Vagina (tissue), 2 donors: ENCODE results near the gene TTLL11. TPM values are rescaled to one million over a fixed set of nuclear protein-coding genes. Genes with fewer than 3 reads are reported as not detected.
A peak's percentile ranks its signal among the peaks of the same experiment; 100 is the strongest.

Experiments
- DNase-seq, 2 donors: peaks; one replicate each; pipeline ENCODE4 v3.0.0-alpha.2; 2017; ENCODE audit errors: extremely low spot score in 2 of 2
- H3K27ac ChIP-seq: fragments of 200-600 bp; sonication (generic); one replicate; pipeline ENCODE4 v1.5.1; 2019
- H3K27me3 ChIP-seq: fragments of 200-600 bp; sonication (generic); one replicate; pipeline ENCODE4 v1.5.1; 2019
- H3K36me3 ChIP-seq, 2 donors: fragments of 200-600 bp; sonication (generic); one replicate each; pipeline ENCODE4 v1.5.1; 2017 to 2019
- H3K4me1 ChIP-seq: fragments of 200-600 bp; sonication (generic); one replicate; pipeline ENCODE4 v1.5.1; 2019
- H3K4me3 ChIP-seq, 2 donors: fragments of 200-600 bp; sonication (generic); 1 replicate in 1 of 2; 2 replicates in 1 of 2; pipeline ENCODE4 v1.5.1; 2016 to 2019
- H3K9me3 ChIP-seq: fragments of 200-600 bp; sonication (generic); one replicate; pipeline ENCODE4 v1.5.1; 2019
- POLR2A ChIP-seq, 2 donors: fragments of 450-650 bp; IDR thresholded peaks; one replicate each; pipeline ENCODE4 v1.6.1; 2017; ENCODE audit warnings: antibody characterized with exemption in 2 of 2, mild to moderate bottlenecking in 2 of 2, moderate library complexity in 2 of 2
- POLR2AphosphoS5 ChIP-seq, 2 donors: sonication (generic); formaldehyde crosslinking; IDR thresholded peaks; one replicate each; pipeline ENCODE4 v1.9.0; 2017; ENCODE audit warnings: antibody characterized with exemption in 2 of 2, mild to moderate bottlenecking in 2 of 2, low read depth in 1 of 2; ENCODE audit not compliant: insufficient read depth in 1 of 2
- intact Hi-C: fragments of 100-400 bp; cut with DNase I; formaldehyde crosslinking; loops from one replicate; pipeline ENCODE4 v1.15.1; 2023
- total RNA-seq: library from RNA; depleted of rRNA; stranded (reverse); fragments of >200 nt; gene quantifications from one replicate; pipeline ENCODE4 v1.2.3, GENCODE V29; 2016
- TF ChIP-seq, protein P1 (sequence below), 3 experiments: fragments of 450-650 bp in 2 of 3; fragments of 200-600 bp in 1 of 3; sonication (generic) in 1 of 3; IDR thresholded peaks; one replicate each; pipeline ENCODE4 v1.5.1; 2017 to 2019; ENCODE audit warnings: antibody characterized with exemption in 3 of 3, mild to moderate bottlenecking in 2 of 3, moderate library complexity in 2 of 3

Gene TTLL11
- total RNA-seq, 1 donor from 2014 or later, result 11.0 TPM

DNA sequence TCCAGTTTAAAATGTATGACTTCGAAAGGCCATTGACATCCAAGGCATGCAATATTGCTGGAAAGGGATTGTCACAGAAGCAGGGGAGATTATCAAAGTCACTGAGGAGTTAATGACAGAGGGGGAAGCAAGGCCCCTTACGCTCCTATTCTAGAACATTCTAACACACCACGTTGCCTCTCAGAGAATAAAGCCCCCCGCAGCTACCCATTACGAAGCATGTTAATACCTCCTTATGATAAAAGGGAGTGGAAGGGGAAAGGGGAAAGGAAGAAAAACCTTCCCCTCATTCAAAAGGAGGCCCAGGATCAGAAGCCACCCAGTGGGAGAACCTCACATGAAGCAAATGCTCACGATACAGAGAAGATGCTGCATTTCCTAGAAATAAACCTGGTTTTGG, 228.0 kb downstream of the TTLL11 start:
- no peaks in the 10 kb centered on the region for H3K27me3 ChIP-seq
- TF ChIP-seq, protein P1, sequence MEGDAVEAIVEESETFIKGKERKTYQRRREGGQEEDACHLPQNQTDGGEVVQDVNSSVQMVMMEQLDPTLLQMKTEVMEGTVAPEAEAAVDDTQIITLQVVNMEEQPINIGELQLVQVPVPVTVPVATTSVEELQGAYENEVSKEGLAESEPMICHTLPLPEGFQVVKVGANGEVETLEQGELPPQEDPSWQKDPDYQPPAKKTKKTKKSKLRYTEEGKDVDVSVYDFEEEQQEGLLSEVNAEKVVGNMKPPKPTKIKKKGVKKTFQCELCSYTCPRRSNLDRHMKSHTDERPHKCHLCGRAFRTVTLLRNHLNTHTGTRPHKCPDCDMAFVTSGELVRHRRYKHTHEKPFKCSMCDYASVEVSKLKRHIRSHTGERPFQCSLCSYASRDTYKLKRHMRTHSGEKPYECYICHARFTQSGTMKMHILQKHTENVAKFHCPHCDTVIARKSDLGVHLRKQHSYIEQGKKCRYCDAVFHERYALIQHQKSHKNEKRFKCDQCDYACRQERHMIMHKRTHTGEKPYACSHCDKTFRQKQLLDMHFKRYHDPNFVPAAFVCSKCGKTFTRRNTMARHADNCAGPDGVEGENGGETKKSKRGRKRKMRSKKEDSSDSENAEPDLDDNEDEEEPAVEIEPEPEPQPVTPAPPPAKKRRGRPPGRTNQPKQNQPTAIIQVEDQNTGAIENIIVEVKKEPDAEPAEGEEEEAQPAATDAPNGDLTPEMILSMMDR (IDR thresholded peaks at IDR 0.05), result no peak
- TF ChIP-seq POLR2AphosphoS5 (IDR thresholded peaks at IDR 0.05; ENCODE audit: insufficient read depth in 1 of 2, low read depth in 1 of 2), result no peak
- no peak for TF ChIP-seq POLR2A (IDR thresholded peaks at IDR 0.05)
- H3K4me3 ChIP-seq, result no peak overlapping the region
- no peaks in the 10 kb centered on the region for H3K36me3 ChIP-seq
- peaks cover 13% of the 10 kb centered on the region for H3K4me1 ChIP-seq
- H3K27ac ChIP-seq, result no peak overlapping the region
- DNase-seq, result peak; percentile 3 to 25
- intact Hi-C loops, result no loop called here
- H3K9me3 ChIP-seq, result no peaks in the 10 kb centered on the region

DNA sequence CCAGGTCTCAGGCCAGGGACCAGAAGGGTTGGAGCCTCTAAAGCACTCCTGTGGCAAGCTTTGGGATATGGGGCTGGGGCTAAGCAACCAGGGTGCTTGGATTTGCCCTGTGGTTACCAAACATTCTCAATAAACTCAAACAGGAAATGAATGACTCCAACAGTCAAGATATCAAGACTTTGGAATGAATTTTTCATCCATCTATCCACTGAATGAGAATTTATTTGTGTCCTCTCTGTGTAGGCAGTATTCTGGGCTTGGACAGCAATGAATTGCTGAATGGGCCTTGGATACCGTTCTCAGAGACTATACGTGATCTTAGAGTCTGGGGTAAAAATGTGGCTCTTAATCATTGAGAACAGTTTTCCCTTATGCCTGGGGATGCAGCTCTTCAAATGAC, 229.2 kb downstream of the TTLL11 start:
- no peak overlapping the region for H3K27ac ChIP-seq
- H3K9me3 ChIP-seq, result no peaks in the 10 kb centered on the region
- no peaks in the 10 kb centered on the region for H3K27me3 ChIP-seq
- H3K4me1 ChIP-seq, result peaks cover 13% of the 10 kb centered on the region
- H3K4me3 ChIP-seq, result no peak overlapping the region
- intact Hi-C loops, result no loop called here
- H3K36me3 ChIP-seq, result no peaks in the 10 kb centered on the region
- peak in 1 of 2 donors; percentile 52 for DNase-seq
- no peak for TF ChIP-seq POLR2A (IDR thresholded peaks at IDR 0.05)

DNA sequence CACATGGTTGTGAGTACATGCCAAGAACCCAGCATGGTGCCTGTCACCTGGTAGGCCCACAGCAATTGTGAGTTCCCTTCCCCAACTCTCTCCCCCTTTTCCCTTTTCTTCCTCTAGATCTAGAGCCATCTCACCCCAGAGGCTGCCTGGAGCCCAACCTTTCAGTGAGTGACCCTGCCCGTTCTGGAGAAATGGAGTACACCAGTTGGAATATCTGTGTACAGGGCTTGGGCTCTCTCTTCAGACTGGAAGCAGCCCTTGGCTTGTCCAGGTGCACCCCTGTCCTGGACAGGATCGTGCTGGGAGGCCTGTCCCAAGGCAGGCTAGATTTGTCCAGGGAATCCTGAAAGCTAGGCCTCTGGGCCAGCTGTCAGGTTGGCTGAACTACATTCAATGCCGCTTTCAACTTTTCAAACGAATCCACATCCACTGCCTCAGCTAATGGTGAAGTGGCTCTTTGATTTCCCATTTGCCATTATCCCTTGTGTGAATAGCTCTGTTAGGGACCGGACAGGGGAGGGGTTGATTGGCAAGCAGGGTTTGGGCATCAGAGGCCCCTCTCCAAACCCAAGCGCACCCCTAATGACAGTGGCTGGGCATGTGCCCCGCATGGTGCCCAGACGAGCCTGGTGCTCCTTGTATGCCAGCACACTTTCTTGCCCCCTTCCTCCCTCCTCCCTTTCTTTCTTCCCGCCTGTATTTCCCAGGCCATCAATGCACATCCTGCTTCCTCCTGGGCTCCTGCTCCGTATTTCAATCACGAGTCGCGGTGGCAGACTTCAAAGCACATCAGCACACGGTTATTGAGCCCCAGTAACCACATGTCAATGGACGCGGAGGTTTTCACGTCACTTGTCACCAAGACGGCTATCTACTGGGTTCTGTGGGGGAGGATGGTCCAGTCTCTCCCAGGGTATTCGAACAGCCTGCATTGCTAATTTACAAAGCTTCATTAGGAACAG, 230.5 kb downstream of the TTLL11 start:
- no peaks in the 10 kb centered on the region for H3K36me3 ChIP-seq
- intact Hi-C loops, result no loop called here
- no peaks in the 10 kb centered on the region for H3K27me3 ChIP-seq
- peaks cover 13% of the 10 kb centered on the region for H3K4me1 ChIP-seq
- H3K9me3 ChIP-seq, result no peaks in the 10 kb centered on the region
- TF ChIP-seq POLR2AphosphoS5 (IDR thresholded peaks at IDR 0.05; ENCODE audit: insufficient read depth in 1 of 2, low read depth in 1 of 2) (no peak), POLR2A (IDR thresholded peaks at IDR 0.05) (no peak)
- TF ChIP-seq, protein P1 (IDR thresholded peaks at IDR 0.05), result no peak
- no peak overlapping the region for H3K27ac ChIP-seq
- H3K4me3 ChIP-seq, result no peak overlapping the region
- peak; percentile 79 to 93 for DNase-seq

DNA sequence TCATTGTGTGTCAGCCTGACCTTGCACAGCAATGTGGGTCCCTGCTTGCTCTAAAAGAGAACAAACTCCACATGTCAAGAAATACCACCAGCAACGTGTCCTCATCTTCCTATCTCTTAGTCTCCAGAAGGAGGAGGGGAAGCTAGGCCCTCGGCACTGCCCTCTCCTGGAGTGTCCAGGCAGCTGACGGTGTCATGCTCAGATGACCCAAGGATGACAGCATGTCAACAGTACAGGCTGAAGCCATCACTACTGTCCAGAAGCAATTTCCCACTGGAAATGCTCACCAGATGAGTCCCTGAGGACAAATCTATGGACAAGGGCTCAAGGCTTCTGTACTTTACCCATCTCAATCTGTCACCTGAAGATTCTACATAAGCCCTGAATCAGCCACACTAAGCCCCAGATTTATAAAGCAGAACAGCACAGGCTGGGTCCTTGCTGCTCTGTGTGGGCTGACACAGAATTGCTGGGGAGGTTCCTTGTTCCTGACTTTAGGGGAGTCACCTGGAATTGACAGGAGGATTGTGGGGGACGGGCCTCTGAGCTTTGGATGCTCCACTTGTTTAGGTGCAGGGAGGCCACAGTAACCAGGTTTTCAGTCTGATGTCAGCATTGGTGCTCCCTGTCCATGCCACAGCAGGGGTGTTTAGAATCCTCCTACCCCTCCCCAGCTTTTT, 231.5 kb downstream of the TTLL11 start:
- H3K4me1 ChIP-seq, result peaks cover 13% of the 10 kb centered on the region
- TF ChIP-seq, protein P1 (IDR thresholded peaks at IDR 0.05), result peak in 1 of 3 experiments; percentile 30
- no peak for TF ChIP-seq POLR2A (IDR thresholded peaks at IDR 0.05)
- no peak for TF ChIP-seq POLR2AphosphoS5 (IDR thresholded peaks at IDR 0.05; ENCODE audit: insufficient read depth in 1 of 2, low read depth in 1 of 2)
- H3K9me3 ChIP-seq, result no peaks in the 10 kb centered on the region
- intact Hi-C loops, result no loop called here
- H3K36me3 ChIP-seq, result no peaks in the 10 kb centered on the region
- peak overlapping the region; percentile 53 for H3K27ac ChIP-seq
- no peak overlapping the region for H3K4me3 ChIP-seq
- H3K27me3 ChIP-seq, result no peaks in the 10 kb centered on the region
- DNase-seq, result peak; percentile 52 to 83

DNA sequence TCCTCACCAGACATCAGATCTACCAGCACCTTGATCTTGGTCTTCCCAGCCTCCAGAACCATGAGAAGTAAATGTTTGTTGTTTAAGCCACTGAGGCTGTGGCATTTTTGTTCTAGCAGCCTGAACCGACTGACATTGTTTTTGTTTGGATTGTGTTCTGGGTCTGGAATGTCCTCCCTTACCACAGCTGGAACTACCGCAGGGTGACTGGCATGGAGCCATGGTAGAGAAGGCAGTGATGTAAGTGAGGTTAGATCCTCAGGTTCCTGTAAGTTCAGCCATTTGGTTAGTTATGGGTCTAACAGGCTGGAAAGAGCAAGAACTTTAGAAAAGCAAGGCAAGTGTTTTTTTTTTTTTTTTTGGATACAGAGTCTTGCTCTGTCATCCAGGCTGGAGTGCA, 232.4 kb downstream of the TTLL11 start:
- TF ChIP-seq, protein P1 (IDR thresholded peaks at IDR 0.05), result no peak
- no peaks in the 10 kb centered on the region for H3K36me3 ChIP-seq
- peak overlapping the region; percentile 53 for H3K27ac ChIP-seq
- no peaks in the 10 kb centered on the region for H3K27me3 ChIP-seq
- H3K9me3 ChIP-seq, result no peaks in the 10 kb centered on the region
- no peak overlapping the region for H3K4me3 ChIP-seq
- intact Hi-C loops, result no loop called here
- peaks cover 13% of the 10 kb centered on the region for H3K4me1 ChIP-seq
- peak in 1 of 2 donors; percentile 88 for DNase-seq
